SK-N-SH (cell line): ENCODE measurements around the gene DLGAP3. TPM values are rescaled to one million over a fixed set of nuclear protein-coding genes. Genes with fewer than 3 reads are reported as not detected.

Source experiments
- CTCF ChIA-PET: fragments of 300-600, 350-600 bp; formaldehyde crosslinking; extraction: SDS; loops from one replicate; lab custom pipeline; 2021; lab: Yijun Ruan, JAX
- POLR2A ChIA-PET: fragments of 350-600 bp; sonication (Branson Sonifier 250); formaldehyde crosslinking; extraction: SDS; loops from one replicate; lab custom pipeline; 2020; ENCODE audit warnings: antibody characterized with exemption, inconsistent platforms; lab: Yijun Ruan, JAX
- DNase-seq: peaks from one replicate; pipeline ENCODE4 v3.0.0; 2012
- H2AFZ ChIP-seq: fragments of 200-600 bp; sonication (generic); 2 replicates; pipeline ENCODE4 v1.8.1; 2016; ENCODE audit warnings: antibody characterized with exemption, mild to moderate bottlenecking, low read depth
- H3F3A ChIP-seq: fragments of 200-600 bp; sonication (generic); replicated peaks from 2 replicates; pipeline ENCODE3; 2016; ENCODE audit warnings: antibody characterized with exemption, mild to moderate bottlenecking; ENCODE audit not compliant: insufficient read depth
- H3K27ac ChIP-seq, 2 experiments: fragments of 200-500 bp in 1 of 2; fragments of 200-600 bp in 1 of 2; sonication (Bioruptor generic) in 1 of 2; sonication (generic), shearing (Covaris generic) in 1 of 2; 2 replicates each; pipeline versions ENCODE4 v1.5.1 to v1.6.1; 2014 to 2016; ENCODE audit warnings: low read depth in 2 of 2, inconsistent platforms in 1 of 2, low read length in 1 of 2, mild to moderate bottlenecking in 1 of 2, mixed read lengths in 1 of 2
- H3K27me3 ChIP-seq: fragments of 200-600 bp; sonication (generic), shearing (Covaris generic); 2 replicates; pipeline ENCODE4 v1.6.1; 2016; ENCODE audit warnings: mixed run types; ENCODE audit not compliant: insufficient read depth
- H3K36me3 ChIP-seq, 2 experiments: fragments of 200-500 bp in 1 of 2; fragments of 200-600 bp in 1 of 2; sonication (Bioruptor generic) in 1 of 2; sonication (generic) in 1 of 2; replicated peaks in 1 of 2; 2 replicates each; pipeline versions ENCODE3 to v1.5.1; 2014 to 2016; ENCODE audit warnings: low read length in 1 of 2, mild to moderate bottlenecking in 1 of 2; ENCODE audit not compliant: insufficient read depth in 2 of 2, control insufficient read depth in 1 of 2
- H3K4me1 ChIP-seq, 2 experiments: fragments of 200-500 bp in 1 of 2; fragments of 200-600 bp in 1 of 2; sonication (Bioruptor generic) in 1 of 2; sonication (generic), shearing (Covaris generic) in 1 of 2; 2 replicates each; pipeline versions ENCODE4 v1.5.1 to v1.6.1; 2014 to 2016; ENCODE audit warnings: low read depth in 1 of 2, low read length in 1 of 2, mixed run types in 1 of 2; ENCODE audit not compliant: insufficient read depth in 2 of 2, control insufficient read depth in 1 of 2
- H3K4me2 ChIP-seq: fragments of 200-600 bp; sonication (generic), shearing (Covaris generic); 2 replicates; pipeline ENCODE4 v1.6.1; 2017; ENCODE audit warnings: mixed run types
- H3K4me3 ChIP-seq, 2 experiments: fragments of 200-500 bp in 1 of 2; fragments of 200-600 bp in 1 of 2; sonication (Bioruptor generic) in 1 of 2; sonication (generic), shearing (Covaris generic) in 1 of 2; 2 replicates each; pipeline versions ENCODE4 v1.5.1 to v1.8.1; 2014 to 2016; ENCODE audit warnings: low read depth in 2 of 2, inconsistent platforms in 1 of 2, low read length in 1 of 2, mild to moderate bottlenecking in 1 of 2, mixed read lengths in 1 of 2, moderate library complexity in 1 of 2
- H3K79me2 ChIP-seq: fragments of 200-600 bp; sonication (generic); 2 replicates; pipeline ENCODE4 v1.8.1; 2017; ENCODE audit warnings: mild to moderate bottlenecking; ENCODE audit not compliant: insufficient read depth
- H3K9ac ChIP-seq: fragments of 200-600 bp; sonication (generic); 2 replicates; pipeline ENCODE4 v1.6.1; 2017; ENCODE audit warnings: mixed run types
- H3K9me2 ChIP-seq: fragments of 200-600 bp; sonication (generic); 2 replicates; pipeline ENCODE4 v1.6.1; 2017; ENCODE audit warnings: mixed run types
- H3K9me3 ChIP-seq: fragments of 200-600 bp; sonication (generic); 2 replicates; pipeline ENCODE4 v1.6.1; 2017; ENCODE audit warnings: mixed run types, mild to moderate bottlenecking, moderate library complexity
- H4K20me1 ChIP-seq: fragments of 200-600 bp; sonication (generic); 2 replicates; pipeline ENCODE4 v1.6.1; 2017; ENCODE audit warnings: mild to moderate bottlenecking, mixed run types; ENCODE audit not compliant: insufficient read depth
- CTCF ChIP-seq: fragments of 200-600 bp; sonication (generic); IDR thresholded peaks from 2 replicates; pipeline ENCODE4 v1.6.1; 2017; ENCODE audit warnings: antibody characterized with exemption, mild to moderate bottlenecking, moderate library complexity
- EP300 ChIP-seq, 2 experiments: IDR thresholded peaks; 2 replicates each; pipeline versions ENCODE4 v1.4.0 to v1.6.1; 2012; ENCODE audit warnings: borderline replicate concordance in 1 of 2, low read depth in 1 of 2, low read length in 1 of 2
- EZH2phosphoT487 ChIP-seq: fragments of 200-600 bp; sonication (generic); IDR thresholded peaks from 2 replicates; pipeline ENCODE4 v1.6.1; 2017; ENCODE audit warnings: low read depth, mixed run types, mild to moderate bottlenecking, antibody characterized with exemption, moderate library complexity, borderline replicate concordance
- FOSL2 ChIP-seq: IDR thresholded peaks from 2 replicates; pipeline ENCODE4 v1.4.0; 2012; ENCODE audit warnings: low read depth, mild to moderate bottlenecking, moderate library complexity, borderline replicate concordance
- FOXJ3 ChIP-seq: sonication (generic); formaldehyde crosslinking; IDR thresholded peaks from 2 replicates; pipeline ENCODE4 v1.5.1; 2020; ENCODE audit warnings: mild to moderate bottlenecking, missing genetic modification reagents
- FOXM1 ChIP-seq: IDR thresholded peaks from 2 replicates; pipeline ENCODE4 v1.4.0; 2012; ENCODE audit warnings: low read depth, mild to moderate bottlenecking
- GABPA ChIP-seq: IDR thresholded peaks from 2 replicates; pipeline ENCODE4 v1.4.0; 2012; ENCODE audit warnings: low read depth, mild to moderate bottlenecking
- JUND ChIP-seq: IDR thresholded peaks from 2 replicates; pipeline ENCODE4 v1.4.0; 2012
- NFIC ChIP-seq: IDR thresholded peaks from 2 replicates; pipeline ENCODE4 v1.4.0; 2012; ENCODE audit warnings: borderline replicate concordance
- RXRA ChIP-seq: IDR thresholded peaks from 2 replicates; pipeline ENCODE4 v1.4.0; 2012; ENCODE audit warnings: low read depth, mild to moderate bottlenecking, borderline replicate concordance
- SIN3A ChIP-seq: IDR thresholded peaks from 2 replicates; pipeline ENCODE4 v1.6.1; 2012; ENCODE audit warnings: low read depth, mild to moderate bottlenecking, low read length, moderate library complexity, borderline replicate concordance
- TCF12 ChIP-seq: IDR thresholded peaks from 2 replicates; pipeline ENCODE4 v1.4.0; 2012
- YY1 ChIP-seq: IDR thresholded peaks from 2 replicates; pipeline ENCODE4 v1.4.0; 2012; ENCODE audit warnings: low read depth, mild to moderate bottlenecking
- ZBTB33 ChIP-seq: IDR thresholded peaks from 2 replicates; pipeline ENCODE4 v1.4.0; 2012; ENCODE audit warnings: low read depth, borderline replicate concordance
- WGBS: methylation state at CpG from one replicate; pipeline ENCODE4 v1.1.6; 2017; ENCODE audit warnings: low lambda C conversion rate; 5-methylcytosine and 5-hydroxymethylcytosine counted together
- polyA plus RNA-seq, 3 experiments: library from polyadenylated mRNA; depleted of rRNA; stranded (reverse); fragments of >200 nt; gene quantifications; 2 replicates each; pipeline ENCODE4 v1.2.3, GENCODE V29; 2012
- TF ChIP-seq, protein P1 (sequence below): fragments of 150-350 bp; IDR thresholded peaks from 2 replicates; pipeline ENCODE4 v1.6.1; 2017; ENCODE audit warnings: antibody characterized with exemption, low read length, low read depth, borderline replicate concordance
- TF ChIP-seq, protein P2 (sequence below): IDR thresholded peaks from 2 replicates; pipeline ENCODE4 v1.4.0; 2012; ENCODE audit warnings: low read depth
- TF ChIP-seq, protein P3 (sequence below): IDR thresholded peaks from 2 replicates; pipeline ENCODE4 v1.4.0; 2012; ENCODE audit warnings: low read depth, borderline replicate concordance

Gene DLGAP3
- polyA plus RNA-seq, 1 of the 3 experiments (the other 2 are of a cell fraction): 0.15 TPM

GRCh38 chr1:34900775-34901502, 28.5 kb downstream of the DLGAP3 start:
- no peak overlapping the region for H3K4me3 ChIP-seq
- CTCF ChIA-PET: interaction anchor here (1.0 kb wide), 1 partner anchor 41 kb away, joined by 3 read pairs; the partner anchor contains the start of gene SMIM12
- H4K20me1 ChIP-seq: no peaks in the 10 kb centered on the region

More at GRCh38 chr1:34900775-34901502, 28.5 kb downstream of the DLGAP3 start:
- no peaks in the 10 kb centered on the region for H3K9me2 ChIP-seq
- H3K9ac ChIP-seq: no peak overlapping the region
- WGBS: 45% methylated on average over 13 of the region's 13 CpGs
- H3K9me3 ChIP-seq: no peaks in the 10 kb centered on the region
- H3K36me3 ChIP-seq: no peaks in the 10 kb centered on the region
- no peak for TF ChIP-seq TCF12
- TF ChIP-seq ZBTB33: no peak
- TF ChIP-seq FOXM1: no peak
- no peak for TF ChIP-seq FOXJ3 (CRISPR knock-in tag)
- TF ChIP-seq CTCF: no peak
- TF ChIP-seq GABPA: no peak
- TF ChIP-seq EZH2phosphoT487: no peak
- TF ChIP-seq RXRA: no peak
- TF ChIP-seq EP300 (IDR thresholded peaks at IDR 0.05; ENCODE audit: borderline replicate concordance in 1 of 2, low read depth in 1 of 2, low read length in 1 of 2): no peak
- no peak for TF ChIP-seq FOSL2
- TF ChIP-seq, protein P1, sequence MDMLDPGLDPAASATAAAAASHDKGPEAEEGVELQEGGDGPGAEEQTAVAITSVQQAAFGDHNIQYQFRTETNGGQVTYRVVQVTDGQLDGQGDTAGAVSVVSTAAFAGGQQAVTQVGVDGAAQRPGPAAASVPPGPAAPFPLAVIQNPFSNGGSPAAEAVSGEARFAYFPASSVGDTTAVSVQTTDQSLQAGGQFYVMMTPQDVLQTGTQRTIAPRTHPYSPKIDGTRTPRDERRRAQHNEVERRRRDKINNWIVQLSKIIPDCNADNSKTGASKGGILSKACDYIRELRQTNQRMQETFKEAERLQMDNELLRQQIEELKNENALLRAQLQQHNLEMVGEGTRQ: no peak
- TF ChIP-seq, protein P2, sequence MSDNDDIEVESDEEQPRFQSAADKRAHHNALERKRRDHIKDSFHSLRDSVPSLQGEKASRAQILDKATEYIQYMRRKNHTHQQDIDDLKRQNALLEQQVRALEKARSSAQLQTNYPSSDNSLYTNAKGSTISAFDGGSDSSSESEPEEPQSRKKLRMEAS: no peak
- no peak for TF ChIP-seq SIN3A
- no peak for TF ChIP-seq YY1
- TF ChIP-seq JUND: no peak
- TF ChIP-seq NFIC: no peak
- TF ChIP-seq, protein P3, sequence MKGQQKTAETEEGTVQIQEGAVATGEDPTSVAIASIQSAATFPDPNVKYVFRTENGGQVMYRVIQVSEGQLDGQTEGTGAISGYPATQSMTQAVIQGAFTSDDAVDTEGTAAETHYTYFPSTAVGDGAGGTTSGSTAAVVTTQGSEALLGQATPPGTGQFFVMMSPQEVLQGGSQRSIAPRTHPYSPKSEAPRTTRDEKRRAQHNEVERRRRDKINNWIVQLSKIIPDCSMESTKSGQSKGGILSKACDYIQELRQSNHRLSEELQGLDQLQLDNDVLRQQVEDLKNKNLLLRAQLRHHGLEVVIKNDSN: no peak
- TF ChIP-seq, all 33 proteins: peak for 0
- Histone ChIP-seq H2AFZ (no peak overlapping the region), H3K79me2 (no peaks in the 10 kb centered on the region), H3K27ac (no peak overlapping the region), H3F3A (no peaks in the 10 kb centered on the region), H3K4me1 (peaks cover 0 to 3% of the 10 kb centered on the region in 2 experiments; a peak in 1 of 4 replicates), H3K27me3 (no peaks in the 10 kb centered on the region), H3K4me2 (no peak overlapping the region)
- DNase-seq: no peak
- POLR2A ChIA-PET: no interaction called here
